ENCODE results near the gene MIGA1.
"Not testable (repeated sequence)": the region's sequence is repeated elsewhere in the genome, so short reads cannot be mapped to it uniquely, and the experiment has no call there.

Gene MIGA1, protein sequence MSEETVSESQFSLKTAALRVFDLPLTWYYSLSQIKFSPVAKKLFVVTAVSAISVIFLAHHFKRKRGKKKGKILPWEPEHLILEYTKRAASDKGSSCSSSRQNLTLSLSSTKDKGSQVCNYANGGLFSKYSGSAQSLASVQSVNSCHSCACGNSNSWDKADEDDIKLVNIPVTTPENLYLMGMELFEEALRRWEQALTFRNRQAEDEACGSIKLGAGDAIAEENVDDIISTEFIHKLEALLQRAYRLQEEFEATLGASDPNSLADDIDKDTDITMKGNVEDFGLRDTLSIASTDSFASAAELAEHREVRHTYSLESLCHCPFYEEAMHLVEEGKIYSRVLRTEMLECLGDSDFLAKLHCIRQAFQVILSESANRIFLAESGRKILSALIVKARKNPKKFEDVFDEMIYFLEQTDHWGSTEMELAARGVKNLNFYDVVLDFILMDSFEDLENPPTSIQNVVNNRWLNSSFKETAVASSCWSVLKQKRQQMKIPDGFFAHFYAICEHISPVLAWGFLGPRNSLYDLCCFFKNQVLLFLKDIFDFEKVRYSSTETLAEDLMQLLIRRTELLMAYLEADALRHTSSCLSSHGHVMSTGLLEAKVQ

GRCh38 chr1:77779529-77780281 is at the start of gene MIGA1:
MIGA1 (plus strand) TSS chr1:77779649; CDS start chr1:77783253, 3,604 bp downstream.
- DNase-seq = peak; percentile 88 to 92

DNA sequence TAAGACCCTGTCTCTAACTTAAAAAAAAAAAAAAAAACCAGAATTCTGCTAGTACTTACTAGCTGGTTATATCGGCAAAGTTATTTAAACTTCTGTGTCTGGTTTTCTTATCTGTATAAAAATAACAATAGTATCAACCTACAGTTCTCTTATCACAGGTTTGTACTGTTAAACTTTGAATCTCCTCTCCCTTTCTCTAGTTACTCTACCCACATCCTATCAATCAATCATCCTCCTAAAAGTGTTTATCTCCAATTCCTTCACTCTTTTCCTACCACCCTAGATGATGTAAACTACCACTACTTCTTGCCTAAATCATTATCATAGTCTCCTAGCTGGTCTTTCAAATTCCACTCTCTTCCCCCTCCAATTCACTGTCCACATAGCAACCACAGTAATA is 47.4 kb upstream of the MIGA1 start:
- DNase-seq = no peak

- DNase-seq = no peak
These were observed 40.2 kb upstream of the MIGA1 start for GRCh38 chr1:77739235-77739634.

- no peak for DNase-seq
These were observed 38.1 kb upstream of the MIGA1 start for GRCh38 chr1:77741316-77741715.

- DNase-seq = no peak
These were observed 37.4 kb upstream of the MIGA1 start for GRCh38 chr1:77742011-77742555.

DNA sequence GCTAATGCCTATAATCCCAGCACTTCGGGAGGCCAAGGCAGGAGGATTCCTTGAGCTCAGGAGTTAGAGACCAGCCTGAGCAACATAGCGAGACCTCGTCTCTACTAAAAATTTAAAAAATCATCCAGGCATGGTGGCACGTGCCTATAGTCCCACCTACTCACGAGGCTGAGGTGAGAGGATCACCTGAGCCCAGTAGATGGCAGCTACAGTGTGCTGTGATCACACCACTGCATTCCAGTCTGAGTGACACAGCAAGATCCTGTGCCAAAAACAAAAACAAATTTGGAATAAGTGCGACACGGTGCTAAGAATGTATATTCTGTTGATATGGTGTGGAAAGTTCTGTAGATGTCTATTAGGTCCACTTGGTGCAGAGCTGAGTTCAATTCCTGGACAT is 34.9 kb upstream of the MIGA1 start:
- DNase-seq = no peak

DNA sequence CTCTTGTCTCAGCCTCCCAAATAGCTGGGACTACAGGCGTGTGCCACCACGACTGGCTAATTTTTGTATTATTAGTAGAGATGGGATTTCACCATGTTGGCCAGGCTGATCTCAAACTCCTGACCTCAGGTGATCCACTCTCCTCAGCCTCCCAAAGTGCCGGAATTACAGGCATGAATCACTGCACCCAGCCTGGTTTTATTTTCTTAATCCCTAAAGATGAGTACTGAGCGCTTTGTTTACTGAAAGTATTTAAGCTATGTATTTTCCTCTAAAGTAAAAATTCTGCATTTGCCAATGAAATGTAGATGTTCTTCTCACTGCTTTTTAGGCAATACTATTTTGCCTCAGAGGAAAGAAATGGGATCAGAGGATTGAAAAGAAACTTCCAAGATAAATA is 30.0 kb upstream of the MIGA1 start:
- not testable (repeated sequence) for DNase-seq

GRCh38 chr1:77756052-77756754 is 23.2 kb upstream of the MIGA1 start:
- DNase-seq = no peak

DNA sequence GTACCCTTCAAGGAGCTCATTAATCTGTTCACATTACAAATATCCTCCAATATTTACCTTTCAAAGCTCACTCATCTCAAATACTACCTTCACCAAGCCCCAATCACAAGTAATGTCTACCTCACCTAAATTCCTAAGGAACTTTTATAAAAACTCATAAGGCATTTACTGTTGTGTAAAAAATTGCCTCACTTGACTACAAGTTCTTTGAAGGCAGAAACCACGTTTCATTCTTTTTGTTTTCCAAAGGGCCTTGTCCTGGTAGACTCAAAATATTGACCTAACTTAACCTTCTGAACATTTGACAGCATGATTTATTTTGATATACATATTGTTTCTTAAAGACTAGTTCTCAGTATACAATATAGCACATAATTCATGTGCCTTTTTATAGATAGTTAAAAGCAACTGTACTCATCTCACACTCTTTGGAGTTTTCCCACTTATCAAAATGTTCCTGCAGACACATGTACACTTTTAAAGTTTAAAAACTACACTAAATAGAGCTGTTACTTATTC is 22.3 kb upstream of the MIGA1 start:
- DNase-seq = no peak

GRCh38 chr1:77757603-77758002 is 21.8 kb upstream of the MIGA1 start:
- DNase-seq = no peak

DNA sequence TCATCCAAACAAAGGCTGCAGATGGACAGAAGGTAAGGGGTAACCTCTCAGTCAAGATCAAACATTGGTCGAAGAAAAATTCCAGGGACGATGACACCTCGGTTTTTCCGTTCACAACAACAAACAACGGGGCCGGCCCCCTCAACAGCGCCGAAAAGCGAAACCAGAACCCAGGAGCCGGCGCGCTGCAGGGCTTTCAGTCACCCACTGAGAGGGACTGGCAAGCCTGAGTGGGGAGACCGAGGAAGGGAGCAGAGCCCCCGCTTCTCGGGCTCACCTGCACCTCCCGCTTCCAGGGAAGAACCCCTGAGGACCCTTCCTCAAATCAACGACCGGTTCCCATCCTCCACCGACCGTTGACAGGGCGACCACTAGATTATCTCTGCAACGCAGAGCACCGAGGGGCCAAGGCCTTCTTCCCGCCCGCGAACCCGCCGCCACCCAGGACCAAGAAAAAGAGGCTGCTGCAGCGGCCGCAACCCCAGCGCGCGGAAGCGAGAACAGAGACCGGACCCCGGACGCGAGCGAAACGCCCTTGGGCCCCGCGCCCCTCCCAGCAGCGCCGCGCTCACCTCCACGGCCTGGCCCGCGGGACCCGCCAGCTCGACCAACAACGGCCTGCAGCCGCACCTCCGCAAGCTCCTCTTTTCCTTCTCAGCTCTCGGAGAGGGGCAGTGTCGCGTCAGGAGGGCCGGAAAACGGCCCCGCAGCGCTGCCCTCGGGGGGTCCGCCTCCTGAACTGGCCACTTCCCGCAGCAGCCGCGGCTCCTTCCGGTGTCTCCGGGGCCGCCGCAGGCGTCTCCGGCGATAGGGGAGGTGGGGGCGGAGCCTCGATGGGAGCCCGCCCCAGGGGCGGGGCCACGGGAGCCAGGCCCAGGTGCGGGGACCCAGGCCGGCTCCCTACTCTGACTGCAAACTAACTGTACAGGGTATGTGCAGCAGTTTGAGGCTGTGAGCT is 20.1 kb upstream of the MIGA1 start, which contains the start of gene USP33:
Gene USP33, minus strand, starts transcription at position 782 of the 958 bp plus-strand sequence. CDS start 18,155 bp downstream, outside the sequence.
- peak; percentile 64 to 82 for DNase-seq

DNA sequence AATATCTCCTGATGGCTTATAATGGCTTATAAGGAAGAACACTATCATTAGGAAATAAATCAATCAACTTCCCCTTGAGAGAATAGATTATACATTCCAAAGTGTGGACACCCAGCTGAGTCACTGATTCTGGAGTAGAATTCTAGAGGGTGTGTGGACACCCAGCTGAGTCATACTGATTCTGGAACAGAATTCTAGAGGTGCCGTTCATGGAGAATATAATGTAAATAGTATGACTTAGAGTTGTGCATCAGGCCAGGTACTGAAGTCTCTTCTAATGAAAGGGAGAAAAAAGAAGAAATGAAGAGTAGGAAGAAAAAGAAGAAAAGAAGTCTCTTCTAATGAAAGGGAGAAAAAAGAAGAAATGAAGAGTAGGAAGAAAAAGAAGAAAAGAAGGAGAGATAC is 17.4 kb upstream of the MIGA1 start:
- no peak for DNase-seq

DNA sequence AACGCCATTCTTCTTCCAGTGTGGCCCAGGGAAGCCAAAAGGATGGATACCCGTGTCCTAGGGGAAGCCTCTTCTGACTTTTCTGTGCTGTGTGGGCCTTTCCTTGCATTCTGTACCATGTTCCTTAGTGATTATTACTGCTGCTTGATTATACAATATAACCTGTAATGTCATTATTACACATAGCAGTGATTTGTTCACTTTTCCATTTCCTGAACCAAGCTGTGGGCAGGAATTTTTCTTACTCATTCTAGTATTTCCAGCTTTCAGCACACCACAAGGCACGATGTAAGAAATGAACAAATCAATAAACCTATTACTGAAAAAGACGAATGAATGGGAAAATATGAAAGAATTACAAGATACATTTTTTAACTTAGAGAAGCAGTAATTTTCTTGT is 11.4 kb upstream of the MIGA1 start:
- DNase-seq = no peak

GRCh38 chr1:77776007-77776700 is 3.3 kb upstream of the MIGA1 start:
- DNase-seq = no peak

- DNase-seq = no peak
These were observed 2.2 kb downstream of the MIGA1 start for GRCh38 chr1:77781683-77782082.

GRCh38 chr1:77783141-77783540 is 3.7 kb downstream of the MIGA1 start:
- no peak for DNase-seq

DNA sequence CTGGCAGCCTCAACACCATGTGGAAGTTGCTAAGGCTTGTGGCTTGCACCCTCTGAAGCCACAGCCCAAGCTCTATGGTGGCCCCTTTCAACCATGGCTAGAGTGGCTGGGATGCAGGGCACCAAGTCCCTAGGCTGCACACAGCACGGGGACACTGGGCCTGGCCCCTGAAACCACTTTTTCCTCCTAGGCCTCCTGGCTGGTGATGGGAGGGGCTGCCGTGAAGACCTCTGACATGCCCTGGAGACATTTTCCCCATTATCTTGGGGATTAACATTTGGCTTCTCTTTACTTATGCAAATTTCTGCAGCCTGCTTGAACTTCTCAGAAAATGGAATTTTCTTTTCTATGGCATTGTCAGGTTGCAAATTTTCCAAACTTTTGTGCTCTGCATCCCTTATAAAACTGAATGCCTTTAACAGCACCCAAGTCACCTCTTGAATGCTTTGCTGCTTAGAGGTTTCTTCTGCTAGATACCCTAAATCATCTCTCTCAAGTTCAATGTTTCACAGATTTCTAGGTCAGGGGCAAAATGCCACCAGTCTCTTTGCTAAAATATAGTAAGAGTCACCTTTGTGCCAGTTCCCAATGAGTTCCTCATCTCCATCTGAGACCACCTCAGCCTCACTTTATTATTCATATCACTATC is 6.8 kb downstream of the MIGA1 start:
- DNase-seq = not testable (repeated sequence)

GRCh38 chr1:77794550-77794949 is 15.1 kb downstream of the MIGA1 start:
- DNase-seq = no peak

DNA sequence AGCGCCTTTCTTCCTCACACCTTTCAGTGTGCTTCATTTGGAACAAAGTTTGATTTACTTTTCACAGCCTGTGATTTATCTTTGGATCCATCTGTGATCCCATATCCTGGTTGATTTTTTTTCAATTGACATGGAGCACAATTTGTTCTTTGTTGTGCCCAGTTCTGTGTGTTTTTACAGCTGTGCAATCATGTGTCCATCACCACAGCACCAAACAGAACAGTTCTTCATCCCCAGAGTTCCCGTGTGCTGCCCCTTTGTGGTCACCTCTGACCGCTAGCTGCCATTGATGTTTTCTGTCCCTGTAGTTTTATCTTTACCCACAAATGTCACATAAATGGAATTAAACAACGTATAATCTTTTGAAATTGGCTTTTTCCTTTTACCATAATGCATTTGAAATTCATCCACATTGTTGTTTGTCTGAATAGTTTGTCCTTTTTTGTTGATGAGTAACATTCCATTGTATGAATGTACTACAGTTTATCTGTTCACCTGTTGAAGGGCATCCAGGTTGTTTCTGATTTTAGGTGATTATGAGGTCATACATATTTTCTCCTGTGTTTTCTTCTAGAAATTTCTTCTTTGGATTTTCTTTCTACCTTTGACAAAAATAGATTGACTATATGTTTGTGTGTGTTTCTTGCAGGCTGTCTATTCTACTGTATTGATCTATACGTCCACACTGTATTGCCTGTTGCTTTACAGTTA is 17.4 kb downstream of the MIGA1 start:
- DNase-seq = peak; percentile 44 to 72

Measured in hippocampal formation (tissue), 2 donors.